GM12878 (cell line): ENCODE measurements around the gene ARMC3. TPM values are rescaled to one million over a fixed set of nuclear protein-coding genes. Genes with fewer than 3 reads are reported as not detected.

Experiments used
- ATAC-seq: fragments of 200-7000 bp; cut with Tn5 transposase; 3 replicates; pipeline ENCODE4 v1.9.1; 2020; ENCODE audit warnings: mild to moderate bottlenecking, moderate library complexity
- BruUV-seq: library from RNA; stranded (reverse); fragments of 400-500 nt; replicated peaks from 2 replicates; lab custom pipeline; 2021; lab: Mats Ljungman, UMichigan
- CTCF ChIA-PET: fragments of 300-600 bp; sonication (Branson Sonifier 250); formaldehyde crosslinking; extraction: SDS; loops from one replicate; lab custom pipeline; 2021; ENCODE audit warnings: inconsistent platforms; lab: Yijun Ruan, JAX
- POLR2A ChIA-PET: fragments of 350-600 bp; formaldehyde crosslinking; extraction: SDS; loops from one replicate; lab custom pipeline; 2021; ENCODE audit warnings: inconsistent platforms; lab: Charles Lee
- RAD21 ChIA-PET: fragments of 300-600 bp; sonication (Branson Sonifier 250); formaldehyde crosslinking; loops from one replicate; lab custom pipeline; 2023; ENCODE audit warnings: antibody characterized with exemption; ENCODE audit not compliant: unreplicated experiment; lab: Charles Lee
- SMC1A ChIA-PET: fragments of 300-600 bp; sonication (Branson Sonifier 250); formaldehyde crosslinking; loops from one replicate; lab custom pipeline; 2023; ENCODE audit not compliant: unreplicated experiment, uncharacterized antibody; lab: Charles Lee
- DNase-seq: peaks from one replicate; pipeline ENCODE4 v3.0.0-alpha.2; 2011; ENCODE audit warnings: low read depth, low spot score
- FAIRE-seq: peaks from 3 replicates; lab custom pipeline; 2011; peaks lifted over from hg19 to GRCh38; lab: Jason Lieb, UNC
- H2AFZ ChIP-seq: 2 replicates; pipeline ENCODE4 v1.6.0; 2011; ENCODE audit warnings: low read depth, low read length, control low read depth; ENCODE audit not compliant: control insufficient read depth
- H3K27ac ChIP-seq: 2 replicates; pipeline ENCODE4 v1.5.1; 2011; ENCODE audit warnings: control low read depth; ENCODE audit not compliant: control insufficient read depth, insufficient read depth
- H3K27me3 ChIP-seq, 2 experiments: replicated peaks in 1 of 2; 2 replicates each; pipeline versions ENCODE4 v1.6.0 to v1.6.1; 2011; ENCODE audit warnings: low read length in 1 of 2; ENCODE audit not compliant: control insufficient read depth in 2 of 2, insufficient read depth in 2 of 2
- H3K36me3 ChIP-seq, 2 experiments: 2 replicates each; pipeline ENCODE4 v1.5.1; 2011; ENCODE audit warnings: low read length in 1 of 2; ENCODE audit not compliant: control insufficient read depth in 2 of 2, insufficient read depth in 2 of 2
- H3K4me1 ChIP-seq: 2 replicates; pipeline ENCODE4 v1.6.1; 2011; ENCODE audit warnings: mild to moderate bottlenecking, low read length, moderate library complexity, mixed read lengths; ENCODE audit not compliant: control insufficient read depth, insufficient read depth
- H3K4me2 ChIP-seq: 2 replicates; pipeline ENCODE4 v1.6.0; 2011; ENCODE audit warnings: control low read depth; ENCODE audit not compliant: control insufficient read depth, insufficient read depth
- H3K4me3 ChIP-seq: fragments of 200-600 bp; sonication (generic); 2 replicates; pipeline ENCODE4 v1.5.1; 2016
- H3K79me2 ChIP-seq: 2 replicates; pipeline ENCODE4 v1.6.0; 2011; ENCODE audit warnings: low read length; ENCODE audit not compliant: control insufficient read depth, insufficient read depth
- H3K9ac ChIP-seq: 2 replicates; pipeline ENCODE4 v1.8.0; 2011; ENCODE audit warnings: low read length, control low read depth, mixed read lengths; ENCODE audit not compliant: control insufficient read depth, insufficient read depth
- H3K9me3 ChIP-seq: replicated peaks from 3 replicates; pipeline ENCODE4 v1.5.1; 2011; ENCODE audit warnings: mild to moderate bottlenecking, low read length; ENCODE audit not compliant: control insufficient read depth, insufficient read depth
- H4K20me1 ChIP-seq: 2 replicates; pipeline ENCODE4 v1.6.0; 2011; ENCODE audit not compliant: control insufficient read depth, insufficient read depth
- BCL11A ChIP-seq: IDR thresholded peaks from 2 replicates; pipeline ENCODE4 v1.6.1; 2011; ENCODE audit warnings: low read depth, low read length
- EED ChIP-seq: sonication (generic); IDR thresholded peaks from 2 replicates; pipeline ENCODE4 v1.6.1; 2016; ENCODE audit warnings: antibody characterized with exemption, low read depth
- NFYA ChIP-seq: IDR thresholded peaks from 2 replicates; pipeline ENCODE4 v1.6.1; 2011; ENCODE audit warnings: low read depth, mild to moderate bottlenecking, low read length, improper control_type of control experiment, borderline replicate concordance
- NKRF ChIP-seq: fragments of 450-650 bp; conservative IDR thresholded peaks from 2 replicates; pipeline ENCODE4 v1.6.1; 2017; ENCODE audit warnings: mild to moderate bottlenecking, moderate library complexity
- PAX8 ChIP-seq: fragments of 450-650 bp; IDR thresholded peaks from 2 replicates; pipeline ENCODE4 v1.6.1; 2017; ENCODE audit warnings: mild to moderate bottlenecking, moderate library complexity
- POLR2AphosphoS2 ChIP-seq: IDR thresholded peaks from 2 replicates; pipeline ENCODE4 v1.6.1; 2011; ENCODE audit warnings: low read depth, mild to moderate bottlenecking, low read length, improper control_type of control experiment, moderate library complexity
- POU2F2 ChIP-seq: IDR thresholded peaks from 3 replicates; pipeline ENCODE4 v1.6.1; 2011; ENCODE audit warnings: low read depth, mild to moderate bottlenecking, low read length, borderline replicate concordance
- SMARCA5 ChIP-seq: fragments of 450-650 bp; IDR thresholded peaks from 2 replicates; pipeline ENCODE4 v1.6.1; 2017; ENCODE audit warnings: mild to moderate bottlenecking
- SPI1 ChIP-seq: IDR thresholded peaks from 2 replicates; pipeline ENCODE4 v1.6.1; 2011; ENCODE audit warnings: low read depth, mild to moderate bottlenecking, low read length, moderate library complexity, borderline replicate concordance; ENCODE audit not compliant: insufficient read depth
- SREBF1 ChIP-seq: IDR thresholded peaks from 2 replicates; pipeline ENCODE4 v1.6.1; 2012; ENCODE audit warnings: mild to moderate bottlenecking, low read length
- USF1 ChIP-seq: IDR thresholded peaks from 2 replicates; pipeline ENCODE4 v1.6.1; 2011; ENCODE audit warnings: borderline replicate concordance, low read depth, mild to moderate bottlenecking, moderate library complexity, mixed read lengths, low read length; ENCODE audit not compliant: insufficient read depth; ENCODE audit errors: extremely low read length
- YY1 ChIP-seq: IDR thresholded peaks from 2 replicates; pipeline ENCODE4 v1.6.1; 2011; ENCODE audit warnings: low read depth, mild to moderate bottlenecking, low read length
- ZNF592 ChIP-seq: fragments of 450-650 bp; IDR thresholded peaks from 2 replicates; pipeline ENCODE4 v1.6.1; 2017; ENCODE audit warnings: mild to moderate bottlenecking, moderate library complexity
- WGBS: methylation state at CpG from one replicate; pipeline ENCODE4 v1.1.6; 2016; ENCODE audit warnings: low lambda C conversion rate; ENCODE audit not compliant: insufficient replicate concordance, insufficient coverage; ENCODE audit errors: missing lambda C conversion rate; 5-methylcytosine and 5-hydroxymethylcytosine counted together
- in situ Hi-C: fragments of 300-500 bp; cut with MboI; formaldehyde crosslinking; loops from 9 replicates; pipeline ENCODE4 v1.14.3; 2018; ENCODE audit warnings: mixed read lengths
- intact Hi-C: fragments of 100-400 bp; cut with micrococcal nuclease; formaldehyde crosslinking; loops from one replicate; pipeline ENCODE4 v1.14.2; 2022; ENCODE audit not compliant: unreplicated experiment
- polyA plus RNA-seq, 11 experiments: library from polyadenylated mRNA; depleted of rRNA in 4 of 11; unstranded in 6 of 11; stranded (reverse) in 5 of 11; fragments of >200 nt; fragmentation: Nextera tagmentation in 4 of 11; fragmentation: Illumina TruSeq in 1 of 11; extraction: Ambion mirVana in 4 of 11; extraction: Trizol in 1 of 11; gene quantifications; 1 replicate in 1 of 11; 2 replicates in 10 of 11; pipeline versions ENCODE4 v1.2.1 to v1.2.3, GENCODE V29; 2011 to 2016; ENCODE audit warnings: inconsistent platforms in 2 of 11, missing spikeins in 2 of 11, low read depth in 1 of 11
- total RNA-seq, 4 experiments: library from RNA; depleted of rRNA in 3 of 4; stranded (reverse); fragments of >200 nt in 3 of 4; fragmentation: Illumina TruSeq in 1 of 4; extraction: Trizol in 1 of 4; gene quantifications; 2 replicates each; pipeline versions ENCODE4 v1.2.1 to v1.2.3, GENCODE V29; 2013 to 2021

Gene ARMC3
- total and polyA plus RNA-seq, 10 of the 15 experiments (the other 5 are each of a cell fraction or from before 2014, with no cell fraction given) = 0.01 to 0.06 TPM; not detected in 8

- Histone ChIP-seq H3K4me3 (no peak overlapping the region), H3K4me1 (no peaks in the 10 kb centered on the region), H2AFZ (no peak overlapping the region; the same call in 1 of the 2 replicates), H3K4me2 (peak overlapping the region; percentile 41; the same call in 1 of the 2 replicates), H3K9ac (no peak overlapping the region), H3K27ac (no peak overlapping the region), H3K9me3 (no peaks in the 10 kb centered on the region; the same call in 2 of the 3 replicates), H3K27me3 (no peaks in the 10 kb centered on the region), H3K36me3 (no peaks in the 10 kb centered on the region), H3K79me2 (no peaks in the 10 kb centered on the region), H4K20me1 (no peaks in the 10 kb centered on the region)
- no TSS peak for BruUV-seq
- CTCF ChIA-PET = interaction anchor here (0.6 to 5.5 kb wide), 40 partner anchors 9 to 1709 kb away, joined by 3 to 72 read pairs (median 4); partner anchors contain the start of gene DNAJC1
- intact Hi-C loops = loop anchor here (1.0 to 5.0 kb wide), 9 partner anchors 80 to 992 kb away; partner anchors contain the start of genes BMI1 and PIP4K2A
- DNase-seq (peak; percentile 44), ATAC-seq (peak; percentile 75), FAIRE-seq (peak; percentile 89)
- in situ Hi-C loops = loop anchor here (5.0 to 25.0 kb wide), 2 partner anchors 411 to 726 kb away; no protein-coding TSS in a partner anchor
- POLR2A ChIA-PET = no interaction called here
- WGBS = under 1% methylated on average over 12 of the region's 12 CpGs
- RAD21 ChIA-PET = interaction anchor here (0.6 to 3.1 kb wide), 19 partner anchors 11 to 1146 kb away, joined by 3 to 23 read pairs (median 4); partner anchors contain the start of gene DNAJC1
- SMC1A ChIA-PET = interaction anchor here (0.7 to 5.0 kb wide), 22 partner anchors 8 to 1000 kb away, joined by 3 to 50 read pairs (median 4); no protein-coding TSS in a partner anchor
- TF ChIP-seq USF1 (no peak), SMARCA5 (peak; percentile 74; the same call in 1 of the 2 replicates), NFYA (no peak), ZNF592 (0 out of 2 replicates have a peak, but pooled peaks have one; percentile 50), NKRF (0 out of 2 replicates have a peak, but pooled peaks have one; percentile 31), POLR2AphosphoS2 (no peak), BCL11A (no peak), PAX8 (no peak), SPI1 (no peak), SREBF1 (no peak), POU2F2 (no peak), EED (no peak), YY1 (peak; percentile 87)
Observed at GRCh38 chr10:22988581-22989360, 60.9 kb downstream of the ARMC3 start.
